K562 (cell line): ENCODE results near the gene PHF1. TPM values are rescaled to one million over a fixed set of nuclear protein-coding genes. Genes with fewer than 3 reads are reported as not detected.

ENCODE experiments used
- CBX2 ChIP-seq: fragments of 200-600 bp; sonication (generic); IDR thresholded peaks from one replicate; pipeline ENCODE4 v1.6.1; 2012; ENCODE audit warnings: mild to moderate bottlenecking, low read length, inconsistent platforms; ENCODE audit not compliant: insufficient read depth, poor library complexity, severe bottlenecking
- DLX4 ChIP-seq: fragments of 250-450 bp; sonication (Bioruptor Pico); IDR thresholded peaks from 2 replicates; pipeline ENCODE4 v1.6.1; 2021; ENCODE audit warnings: mild to moderate bottlenecking
- MLLT1 ChIP-seq, 2 experiments: fragments of 450-650 bp; IDR thresholded peaks; 2 replicates each; pipeline ENCODE4 v1.6.1; 2016
- NBN ChIP-seq: fragments of 450-650 bp; IDR thresholded peaks from 2 replicates; pipeline ENCODE4 v1.6.1; 2016; ENCODE audit warnings: low read depth, mild to moderate bottlenecking
- SNIP1 ChIP-seq: fragments of 450-650 bp; IDR thresholded peaks from 2 replicates; pipeline ENCODE4 v1.7.1; 2017; ENCODE audit warnings: low read depth, mild to moderate bottlenecking
- SP2 ChIP-seq: IDR thresholded peaks from 2 replicates; pipeline ENCODE4 v1.6.1; 2011; ENCODE audit warnings: mild to moderate bottlenecking, low read depth, low read length, moderate library complexity; ENCODE audit not compliant: poor library complexity, severe bottlenecking; ENCODE audit errors: extremely low read depth
- XRCC3 ChIP-seq: fragments of 450-650 bp; IDR thresholded peaks from 2 replicates; pipeline ENCODE4 v1.6.1; 2017; ENCODE audit warnings: mild to moderate bottlenecking, moderate library complexity
- ZNF184 ChIP-seq: sonication (generic); formaldehyde crosslinking; IDR thresholded peaks from 2 replicates; pipeline ENCODE4 v1.5.0; 2020; ENCODE audit warnings: missing genetic modification reagents
- ZNF224 ChIP-seq: sonication (generic); formaldehyde crosslinking; IDR thresholded peaks from 2 replicates; pipeline ENCODE4 v1.8.0; 2022; ENCODE audit warnings: mild to moderate bottlenecking, missing genetic modification reagents
- ZNF695 ChIP-seq: fragments of 450-650 bp; formaldehyde crosslinking; IDR thresholded peaks from 2 replicates; pipeline ENCODE4 v1.4.0; 2020; ENCODE audit warnings: mild to moderate bottlenecking, moderate library complexity
- polyA plus RNA-seq, 8 experiments: library from polyadenylated mRNA; depleted of rRNA in 4 of 8; stranded (reverse) in 5 of 8; unstranded in 3 of 8; fragments of >200 nt; fragmentation: Nextera tagmentation in 2 of 8; fragmentation: Illumina TruSeq in 1 of 8; extraction: Ambion mirVana in 2 of 8; extraction: Trizol in 1 of 8; gene quantifications; 2 replicates each; pipeline versions ENCODE4 v1.2.1 to v1.2.3, GENCODE V29; 2011 to 2014; ENCODE audit warnings: inconsistent platforms in 1 of 8, missing spikeins in 1 of 8
- total RNA-seq, 7 experiments: library from RNA; depleted of rRNA in 6 of 7; stranded (reverse); fragments of >200 nt in 6 of 7; fragmentation: Illumina TruSeq in 2 of 7; extraction: Trizol in 2 of 7; gene quantifications; 2 replicates each; pipeline versions ENCODE4 v1.2.1 to v1.2.3, GENCODE V29; 2011 to 2021; ENCODE audit warnings: low replicate concordance in 1 of 7
- TF ChIP-seq, protein P1 (sequence below), 2 experiments: fragments of 450-650 bp; IDR thresholded peaks; 2 replicates each; pipeline ENCODE4 v1.6.1; 2016; ENCODE audit warnings: mild to moderate bottlenecking in 2 of 2, borderline replicate concordance in 1 of 2, low read depth in 1 of 2, moderate library complexity in 1 of 2
- TF ChIP-seq, protein P2 (sequence below): fragments of 450-650 bp; IDR thresholded peaks from 2 replicates; pipeline ENCODE4 v1.6.1; 2018; ENCODE audit warnings: mild to moderate bottlenecking, low read depth; ENCODE audit not compliant: partially characterized antibody
- TF ChIP-seq, protein P3 (sequence below), 3 experiments: fragments of 200-800 bp in 1 of 3; sonication (Bioruptor generic) in 1 of 3; sonication (generic) in 1 of 3; formaldehyde crosslinking in 1 of 3; IDR thresholded peaks; 2 replicates each; pipeline versions ENCODE4 v1.6.1 to v1.8.0; 2016 to 2022; ENCODE audit warnings: mild to moderate bottlenecking in 2 of 3, missing compliant biosample characterization in 2 of 3, missing genetic modification characterization in 2 of 3, missing genetic modification reagents in 1 of 3

The PHF1 gene
- total and polyA plus RNA-seq, 9 of the 15 experiments (the other 6 are each of a cell fraction or from before 2014, with no cell fraction given), result 3.7 to 64.2 (median 33.7) TPM

- 0 out of 4 replicates have a peak, but pooled peaks of 1 of the 2 experiments have one; percentile 24 for TF ChIP-seq MLLT1 (IDR thresholded peaks at IDR 0.05)
- TF ChIP-seq ZNF224 (CRISPR knock-in tag), result peak; percentile 95
- TF ChIP-seq, protein P1, sequence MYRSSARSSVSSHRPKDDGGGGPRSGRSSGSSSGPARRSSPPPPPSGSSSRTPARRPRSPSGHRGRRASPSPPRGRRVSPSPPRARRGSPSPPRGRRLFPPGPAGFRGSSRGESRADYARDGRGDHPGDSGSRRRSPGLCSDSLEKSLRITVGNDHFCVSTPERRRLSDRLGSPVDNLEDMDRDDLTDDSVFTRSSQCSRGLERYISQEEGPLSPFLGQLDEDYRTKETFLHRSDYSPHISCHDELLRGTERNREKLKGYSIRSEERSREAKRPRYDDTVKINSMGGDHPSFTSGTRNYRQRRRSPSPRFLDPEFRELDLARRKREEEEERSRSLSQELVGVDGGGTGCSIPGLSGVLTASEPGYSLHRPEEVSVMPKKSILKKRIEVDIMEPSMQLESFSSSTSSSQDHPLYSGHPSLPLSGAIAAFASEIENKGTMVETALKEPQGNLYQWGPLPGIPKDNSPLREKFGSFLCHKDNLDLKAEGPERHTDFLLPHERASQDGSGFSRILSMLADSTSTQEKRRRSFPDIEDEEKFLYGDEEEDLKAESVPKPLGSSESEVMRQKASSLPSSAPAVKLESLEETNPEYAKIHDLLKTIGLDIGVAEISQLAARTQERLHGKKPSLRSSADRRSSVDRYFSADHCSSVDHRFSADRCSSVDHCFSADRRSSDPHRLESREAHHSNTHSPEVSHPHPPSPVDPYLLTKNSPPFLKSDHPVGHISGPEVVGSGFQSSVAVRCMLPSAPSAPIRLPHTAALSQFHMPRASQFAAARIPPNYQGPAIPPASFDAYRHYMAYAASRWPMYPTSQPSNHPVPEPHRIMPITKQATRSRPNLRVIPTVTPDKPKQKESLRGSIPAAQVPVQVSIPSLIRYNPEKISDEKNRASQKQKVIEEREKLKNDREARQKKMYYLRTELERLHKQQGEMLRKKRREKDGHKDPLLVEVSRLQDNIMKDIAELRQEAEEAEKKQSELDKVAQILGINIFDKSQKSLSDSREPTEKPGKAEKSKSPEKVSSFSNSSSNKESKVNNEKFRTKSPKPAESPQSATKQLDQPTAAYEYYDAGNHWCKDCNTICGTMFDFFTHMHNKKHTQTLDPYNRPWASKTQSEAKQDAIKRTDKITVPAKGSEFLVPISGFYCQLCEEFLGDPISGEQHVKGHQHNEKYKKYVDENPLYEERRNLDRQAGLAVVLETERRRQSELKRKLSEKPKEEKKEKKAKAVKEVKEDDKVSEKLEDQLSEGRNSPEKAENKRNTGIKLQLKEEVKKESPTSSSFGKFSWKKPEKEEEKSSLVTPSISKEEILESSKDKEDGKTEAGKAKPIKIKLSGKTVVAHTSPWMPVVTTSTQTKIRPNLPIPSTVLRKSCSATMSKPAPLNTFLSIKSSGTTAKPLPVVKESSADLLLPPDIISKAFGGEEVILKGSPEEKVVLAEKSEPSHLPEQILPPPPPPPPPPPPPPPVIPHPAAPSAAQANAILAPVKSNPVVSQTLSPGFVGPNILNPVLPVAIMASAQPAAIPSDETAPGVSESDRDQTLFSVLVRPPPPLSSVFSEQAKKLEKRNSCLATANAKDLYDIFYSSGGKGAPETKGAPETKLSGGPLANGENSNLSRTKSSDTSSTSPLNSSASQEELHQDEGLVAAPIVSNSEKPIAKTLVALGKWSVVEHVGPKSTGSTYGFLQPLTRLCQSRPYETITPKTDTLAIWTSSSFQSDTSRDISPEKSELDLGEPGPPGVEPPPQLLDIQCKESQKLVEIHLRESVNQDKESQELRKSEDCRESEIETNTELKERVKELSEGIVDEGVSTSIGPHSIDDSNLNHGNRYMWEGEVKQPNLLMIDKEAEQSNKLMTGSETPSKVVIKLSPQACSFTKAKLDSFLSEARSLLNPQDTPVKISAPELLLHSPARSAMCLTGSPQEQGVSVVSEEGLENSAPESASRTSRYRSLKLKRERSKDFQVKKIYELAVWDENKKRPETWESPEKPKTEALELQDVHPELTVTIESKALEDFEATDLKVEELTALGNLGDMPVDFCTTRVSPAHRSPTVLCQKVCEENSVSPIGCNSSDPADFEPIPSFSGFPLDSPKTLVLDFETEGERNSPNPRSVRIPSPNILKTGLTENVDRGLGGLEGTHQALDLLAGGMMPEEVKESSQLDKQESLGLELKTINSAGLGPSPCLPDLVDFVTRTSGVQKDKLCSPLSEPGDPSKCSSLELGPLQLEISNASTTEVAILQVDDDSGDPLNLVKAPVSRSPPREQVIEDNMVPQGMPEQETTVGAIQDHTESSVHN (IDR thresholded peaks at IDR 0.05; ENCODE audit: borderline replicate concordance in 1 of 2, low read depth in 1 of 2), result no peak
- TF ChIP-seq ZNF184 (CRISPR knock-in tag), result no peak
- TF ChIP-seq, protein P2, sequence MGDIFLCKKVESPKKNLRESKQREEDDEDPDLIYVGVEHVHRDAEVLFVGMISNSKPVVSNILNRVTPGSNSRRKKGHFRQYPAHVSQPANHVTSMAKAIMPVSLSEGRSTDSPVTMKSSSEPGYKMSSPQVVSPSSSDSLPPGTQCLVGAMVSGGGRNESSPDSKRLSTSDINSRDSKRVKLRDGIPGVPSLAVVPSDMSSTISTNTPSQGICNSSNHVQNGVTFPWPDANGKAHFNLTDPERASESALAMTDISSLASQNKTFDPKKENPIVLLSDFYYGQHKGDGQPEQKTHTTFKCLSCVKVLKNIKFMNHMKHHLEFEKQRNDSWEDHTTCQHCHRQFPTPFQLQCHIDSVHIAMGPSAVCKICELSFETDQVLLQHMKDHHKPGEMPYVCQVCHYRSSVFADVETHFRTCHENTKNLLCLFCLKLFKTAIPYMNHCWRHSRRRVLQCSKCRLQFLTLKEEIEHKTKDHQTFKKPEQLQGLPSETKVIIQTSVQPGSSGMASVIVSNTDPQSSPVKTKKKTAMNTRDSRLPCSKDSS, result no peak
- TF ChIP-seq DLX4, result no peak
- TF ChIP-seq SP2, result no peak
- no peak for TF ChIP-seq SNIP1
- TF ChIP-seq ZNF695 (CRISPR knock-in tag), result no peak
- TF ChIP-seq XRCC3, result no peak
- TF ChIP-seq NBN, result no peak
- TF ChIP-seq, protein P3, sequence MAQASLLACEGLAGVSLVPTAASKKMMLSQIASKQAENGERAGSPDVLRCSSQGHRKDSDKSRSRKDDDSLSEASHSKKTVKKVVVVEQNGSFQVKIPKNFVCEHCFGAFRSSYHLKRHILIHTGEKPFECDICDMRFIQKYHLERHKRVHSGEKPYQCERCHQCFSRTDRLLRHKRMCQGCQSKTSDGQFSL (CRISPR knock-in tag; IDR thresholded peaks at IDR 0.05), result peak; percentile 93
- TF ChIP-seq, protein P3 (tag; IDR thresholded peaks at IDR 0.05), result peak in 1 of 2 experiments; percentile 13; a peak in 2 of 4 replicates
- TF ChIP-seq CBX2, result no peak
Measured at GRCh38 chr6:33428224-33428965, 17.6 kb downstream of the PHF1 start (continued).
